GM18498 (cell line): ENCODE measurements around the gene TRAF3.

Source experiments
- ATAC-seq: cut with Tn5 transposase; IDR thresholded peaks from one replicate; pipeline ENCODE4 v1.9.1; 2021; ENCODE audit warnings: mild to moderate bottlenecking, moderate library complexity; ENCODE audit not compliant: unreplicated experiment

Gene TRAF3

GRCh38 chr14:102776761-102777710 lies at the start of gene TRAF3:
TRAF3 (plus strand) TSS chr14:102777449; CDS start chr14:102870202, 92,753 bp downstream.
- ATAC-seq, result peak; percentile 67

DNA sequence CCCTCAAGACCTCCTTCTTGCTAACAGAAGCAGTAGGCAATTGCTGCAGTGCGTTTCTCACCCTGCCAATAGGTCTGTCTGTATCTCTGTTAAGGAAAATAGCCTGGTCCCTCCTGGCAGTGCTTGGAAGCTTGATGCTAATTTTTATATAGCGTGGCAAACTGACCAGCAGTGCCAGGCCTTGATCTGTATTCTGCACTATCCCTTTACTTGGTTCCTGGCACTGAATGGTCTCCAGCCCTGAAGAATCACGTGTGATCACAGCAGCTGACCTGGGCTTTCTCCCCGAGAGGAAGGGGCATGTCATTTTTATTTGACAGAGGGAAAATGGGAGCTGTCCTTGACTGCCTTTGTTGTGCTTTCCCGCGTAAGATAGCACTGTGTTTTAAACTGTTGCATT lies 48.7 kb upstream of the TRAF3 start:
- ATAC-seq, result no peak

GRCh38 chr14:102729268-102729667 lies 48.0 kb upstream of the TRAF3 start:
- no peak for ATAC-seq

GRCh38 chr14:102729825-102730224 lies 47.4 kb upstream of the TRAF3 start:
- ATAC-seq, result no peak

DNA sequence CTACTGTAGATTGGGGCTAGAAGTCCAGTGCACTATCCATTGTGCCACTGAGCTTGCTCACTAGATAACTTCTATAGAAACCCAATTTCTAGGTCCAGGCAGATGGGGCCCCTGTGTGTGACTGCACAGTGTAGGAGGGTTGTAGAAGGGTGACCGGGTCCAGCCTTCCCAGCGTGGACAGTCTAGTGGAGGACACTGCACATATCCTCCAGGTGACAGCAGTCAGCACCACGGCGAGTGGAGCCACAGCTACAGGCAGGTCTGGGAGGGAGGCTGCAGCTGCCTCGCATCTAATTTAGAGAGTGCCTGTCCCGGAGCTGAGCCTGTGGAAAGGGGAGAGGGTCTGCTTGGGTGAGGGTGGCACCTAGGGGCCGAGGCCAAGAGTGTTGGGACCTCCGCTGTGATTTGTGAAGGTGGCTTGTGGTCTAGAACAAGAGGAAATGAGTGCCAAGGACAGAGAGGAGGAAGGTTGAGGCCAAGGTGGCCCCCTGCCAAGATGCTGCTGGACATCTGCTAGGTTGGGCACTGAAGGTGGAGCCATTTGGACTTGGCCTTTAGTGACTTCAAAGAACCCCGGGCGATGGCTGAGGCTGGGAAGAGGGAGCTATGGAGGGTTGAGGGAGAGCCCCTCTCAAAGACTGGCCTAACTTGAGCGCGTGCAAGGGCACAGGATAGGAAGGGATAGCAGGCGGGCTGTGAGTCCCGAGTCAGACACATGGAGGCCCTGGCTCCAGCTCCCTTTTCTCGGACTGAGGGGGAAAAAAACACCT lies 46.0 kb upstream of the TRAF3 start:
- ATAC-seq, result no peak

GRCh38 chr14:102731871-102732800 lies 45.1 kb upstream of the TRAF3 start:
- ATAC-seq, result no peak

DNA sequence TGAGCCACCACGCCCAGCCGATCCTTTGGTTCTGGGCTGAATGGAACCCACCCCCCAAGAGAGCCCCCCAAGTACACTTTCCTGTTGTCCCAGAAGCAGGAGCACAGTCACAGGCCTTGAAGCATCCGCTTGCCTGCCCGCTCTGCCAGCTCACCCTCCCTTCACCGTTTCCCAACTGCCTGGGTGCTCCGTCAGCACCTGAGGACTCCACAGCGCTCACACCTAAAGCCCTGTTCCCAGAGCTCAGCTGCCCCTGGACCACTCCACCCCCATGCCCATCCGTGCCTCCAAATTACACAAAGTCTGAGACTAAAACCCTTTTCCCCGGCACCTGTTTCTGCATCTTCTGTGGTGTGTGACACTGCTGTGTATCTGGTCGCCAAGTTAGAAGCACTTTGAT lies 44.3 kb upstream of the TRAF3 start:
- ATAC-seq, result no peak

GRCh38 chr14:102733326-102733725 lies 43.9 kb upstream of the TRAF3 start:
- ATAC-seq, result no peak

DNA sequence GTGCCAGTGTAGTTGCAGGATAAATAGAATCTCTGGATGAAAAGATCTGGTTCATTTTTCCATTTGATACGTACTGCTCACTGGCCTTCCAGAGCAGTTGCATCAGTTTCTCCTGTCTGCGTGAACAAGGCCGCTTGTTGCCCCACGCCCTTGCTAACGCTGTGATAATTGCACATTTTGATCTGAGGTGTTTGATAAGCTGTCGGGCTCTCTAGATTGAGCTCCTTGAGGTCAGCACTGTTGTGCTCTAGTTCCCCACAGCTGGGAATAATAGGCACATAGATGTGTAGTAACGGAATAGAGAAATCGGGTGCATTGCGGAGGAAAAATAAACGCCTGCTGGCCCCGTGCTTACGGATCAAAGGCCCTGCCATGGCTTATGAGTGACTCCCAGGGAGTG lies 42.8 kb upstream of the TRAF3 start:
- ATAC-seq, result no peak

DNA sequence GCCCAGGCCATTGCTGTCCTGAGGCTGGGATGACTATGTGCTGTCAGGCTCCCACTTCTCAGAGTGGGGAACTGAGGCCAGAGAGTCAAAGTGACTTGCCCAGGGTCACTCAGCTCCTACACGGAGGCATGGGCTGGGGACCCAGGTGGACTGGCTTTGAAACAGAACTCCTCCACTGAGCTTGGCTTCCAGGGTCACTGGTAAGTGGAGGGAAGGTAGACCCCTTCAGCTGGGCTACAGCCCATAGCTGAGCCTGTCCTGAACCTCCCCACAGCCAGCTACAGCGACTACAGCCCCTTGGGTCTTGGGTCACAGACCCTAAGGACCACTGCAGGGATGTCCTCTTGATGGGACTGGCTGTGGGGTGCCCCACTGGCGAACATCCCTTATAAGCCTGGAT lies 40.3 kb upstream of the TRAF3 start:
- no peak for ATAC-seq

- no peak for ATAC-seq
Measured at GRCh38 chr14:102737402-102738372, 39.6 kb upstream of the TRAF3 start.

DNA sequence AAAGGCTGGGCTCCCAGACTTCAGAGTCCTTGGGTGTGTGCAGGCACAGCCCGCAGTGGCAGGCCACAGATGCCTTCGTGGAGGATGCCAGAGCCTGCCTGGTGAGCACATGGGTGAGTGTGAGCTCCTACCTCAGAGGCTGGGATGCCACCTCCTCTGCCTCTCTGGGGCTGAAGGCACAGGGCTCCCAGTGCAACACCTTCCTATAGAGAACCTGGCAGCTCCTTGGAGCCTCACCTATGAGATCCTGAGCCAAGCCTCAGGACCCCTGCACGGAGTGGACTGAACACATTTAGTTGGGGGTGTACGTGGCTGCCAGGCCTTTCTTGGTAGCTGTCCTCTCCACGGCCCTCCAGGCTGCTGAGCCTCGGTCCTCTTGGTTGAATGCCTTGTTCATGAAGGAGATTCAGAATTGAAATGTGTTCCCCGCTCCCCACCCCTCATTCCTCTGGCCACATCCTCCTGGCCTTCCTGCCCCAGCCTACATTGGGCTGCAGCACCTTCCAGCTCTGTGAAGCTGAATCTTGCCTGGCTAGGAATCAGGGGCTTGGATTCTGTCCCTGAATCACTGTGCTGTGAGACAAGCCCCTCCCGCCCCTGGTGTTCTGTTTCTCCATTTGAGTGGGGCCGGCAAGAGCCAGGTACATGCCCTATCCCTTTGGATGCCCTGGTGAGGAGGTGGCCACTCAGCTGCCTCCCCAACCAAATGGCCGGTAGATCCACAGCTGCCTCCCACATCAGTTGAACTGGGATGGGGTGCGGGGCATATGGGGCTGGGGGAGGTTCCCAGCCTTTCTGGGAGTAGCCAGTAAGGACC lies 38.7 kb upstream of the TRAF3 start:
- no peak for ATAC-seq

- no peak for ATAC-seq
Measured at GRCh38 chr14:102739190-102739469, 38.1 kb upstream of the TRAF3 start.

GRCh38 chr14:102746634-102747438 lies 30.4 kb upstream of the TRAF3 start:
- no peak for ATAC-seq

DNA sequence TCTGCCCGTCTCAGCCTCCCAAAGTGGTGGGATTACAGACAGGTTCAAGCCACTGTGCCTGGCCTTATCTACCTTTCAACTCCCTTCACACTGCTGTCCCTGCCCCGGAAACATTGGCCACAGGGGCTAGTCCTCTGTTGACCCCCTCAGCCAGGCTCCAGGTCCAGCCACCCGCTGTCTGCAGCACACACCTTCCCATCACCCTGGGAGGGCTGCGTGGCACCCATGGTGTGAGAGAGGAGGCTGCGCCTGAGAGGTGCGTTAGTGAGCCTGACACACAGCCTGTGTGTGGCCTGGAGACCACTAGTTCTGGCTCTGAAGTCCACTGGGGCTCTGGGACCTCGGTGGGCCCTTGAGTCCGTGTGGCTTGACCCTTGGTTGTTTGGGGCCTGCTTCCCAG lies 28.4 kb upstream of the TRAF3 start:
- no peak for ATAC-seq

- no peak for ATAC-seq
Measured at GRCh38 chr14:102749393-102750305, 27.6 kb upstream of the TRAF3 start.

- ATAC-seq, result no peak
Measured at GRCh38 chr14:102750376-102750775, 26.9 kb upstream of the TRAF3 start.
